SU-DHL-6 (cell line): ENCODE results near the gene DPYSL5.

ENCODE experiments used
- H2AFZ ChIP-seq: fragments of 200-600 bp; sonication (generic); 2 replicates; pipeline ENCODE4 v1.6.1; 2014; ENCODE audit warnings: low read depth, mild to moderate bottlenecking, moderate library complexity, mixed read lengths, antibody characterized with exemption, low read length; ENCODE audit not compliant: severe bottlenecking
- H3F3A ChIP-seq: fragments of 200-600 bp; shearing (Covaris generic); 2 replicates; pipeline ENCODE4 v1.6.0; 2016; ENCODE audit warnings: antibody characterized with exemption, mild to moderate bottlenecking; ENCODE audit not compliant: insufficient read depth
- H3K27ac ChIP-seq: fragments of 200-600 bp; sonication (generic); 2 replicates; pipeline ENCODE4 v1.5.1; 2016; ENCODE audit warnings: low read depth, mild to moderate bottlenecking, low read length, moderate library complexity, mixed read lengths
- H3K27me3 ChIP-seq: fragments of 200-600 bp; sonication (generic), shearing (Covaris generic); 2 replicates; pipeline ENCODE4 v1.6.0; 2014; ENCODE audit warnings: mild to moderate bottlenecking, low read length
- H3K36me3 ChIP-seq: fragments of 200-600 bp; sonication (generic); 2 replicates; pipeline ENCODE4 v1.6.1; 2014; ENCODE audit warnings: mild to moderate bottlenecking, low read length, mixed read lengths
- H3K4me2 ChIP-seq: fragments of 300-600, 200-600 bp; shearing (Covaris generic), sonication (generic); 2 replicates; pipeline ENCODE4 v1.6.0; 2014; ENCODE audit warnings: low read length, low read depth, mild to moderate bottlenecking; ENCODE audit not compliant: poor library complexity, severe bottlenecking
- H3K4me3 ChIP-seq: fragments of 200-600 bp; sonication (generic); 2 replicates; pipeline ENCODE4 v1.5.1; 2014; ENCODE audit warnings: antibody characterized with exemption, low read length, mild to moderate bottlenecking, mixed read lengths; ENCODE audit not compliant: insufficient read depth, poor library complexity, severe bottlenecking
- H3K79me2 ChIP-seq: fragments of 200-600 bp; sonication (generic); 2 replicates; pipeline ENCODE4 v1.6.1; 2014; ENCODE audit warnings: mild to moderate bottlenecking, low read length, moderate library complexity; ENCODE audit not compliant: insufficient read depth
- H3K9ac ChIP-seq: fragments of 200-600 bp; sonication (generic); 2 replicates; pipeline ENCODE4 v1.7.0; 2014; ENCODE audit warnings: mild to moderate bottlenecking, low read length
- H3K9me2 ChIP-seq: fragments of 200-600 bp; sonication (generic); replicated peaks from 2 replicates; pipeline ENCODE4 v1.6.1; 2014; ENCODE audit warnings: low read length; ENCODE audit not compliant: insufficient read depth
- H3K9me3 ChIP-seq: fragments of 200-600 bp; sonication (generic); 2 replicates; pipeline ENCODE4 v1.6.1; 2014; ENCODE audit warnings: low read length, mixed read lengths; ENCODE audit not compliant: insufficient read depth
- H4K20me1 ChIP-seq: fragments of 200-600 bp; sonication (generic); 2 replicates; pipeline ENCODE4 v1.6.1; 2014; ENCODE audit warnings: low read depth, mild to moderate bottlenecking, antibody characterized with exemption, low read length, moderate library complexity, mixed read lengths
- CTCF ChIP-seq: fragments of 200-600 bp; sonication (generic); IDR thresholded peaks from one replicate; pipeline ENCODE4 v1.5.1; 2017; ENCODE audit warnings: antibody characterized with exemption, mild to moderate bottlenecking, low read length, moderate library complexity; ENCODE audit not compliant: insufficient read depth, poor library complexity, severe bottlenecking
- EZH2phosphoT487 ChIP-seq: fragments of 200-600 bp; sonication (generic), shearing (Covaris generic); conservative IDR thresholded peaks from 2 replicates; pipeline ENCODE4 v1.6.1; 2018; ENCODE audit warnings: mild to moderate bottlenecking, antibody characterized with exemption, low read length, moderate library complexity, mixed read lengths

DPYSL5 gene

GRCh38 chr2:26941486-26941885 lies 93.6 kb downstream of the DPYSL5 start:
- no peak for TF ChIP-seq CTCF
- no peak for TF ChIP-seq EZH2phosphoT487
- Histone ChIP-seq H3K27me3 (no peaks in the 10 kb centered on the region), H3K9ac (no peak overlapping the region), H3K79me2 (no peaks in the 10 kb centered on the region), H4K20me1 (no peaks in the 10 kb centered on the region), H3K9me2 (no peaks in the 10 kb centered on the region), H3K27ac (no peak overlapping the region), H3K36me3 (no peaks in the 10 kb centered on the region), H3K9me3 (no peaks in the 10 kb centered on the region), H2AFZ (no peak overlapping the region), H3K4me2 (no peak overlapping the region), H3K4me3 (no peak overlapping the region), H3F3A (no peaks in the 10 kb centered on the region)

- no peak overlapping the region for H3K27ac ChIP-seq
Observed at GRCh38 chr2:26942543-26943295, 94.8 kb downstream of the DPYSL5 start.

GRCh38 chr2:26945991-26946750 lies 98.2 kb downstream of the DPYSL5 start:
- Histone ChIP-seq H3K9me2 (no peaks in the 10 kb centered on the region), H3K9me3 (no peaks in the 10 kb centered on the region), H4K20me1 (no peaks in the 10 kb centered on the region), H3K9ac (no peak overlapping the region), H3F3A (no peaks in the 10 kb centered on the region), H3K27me3 (no peaks in the 10 kb centered on the region), H3K79me2 (no peaks in the 10 kb centered on the region), H3K4me3 (no peak overlapping the region), H3K36me3 (no peaks in the 10 kb centered on the region), H3K4me2 (no peak overlapping the region), H3K27ac (no peak overlapping the region), H2AFZ (no peak overlapping the region)
- TF ChIP-seq EZH2phosphoT487 (no peak), CTCF (no peak)

More at GRCh38 chr2:26942543-26943295, 94.8 kb downstream of the DPYSL5 start:
- H3K9ac ChIP-seq = no peak overlapping the region
- H3K27me3 ChIP-seq = no peaks in the 10 kb centered on the region
- H3K9me2 ChIP-seq = no peaks in the 10 kb centered on the region
- H3K4me3 ChIP-seq = no peak overlapping the region
- TF ChIP-seq EZH2phosphoT487 (no peak), CTCF (peak; percentile 52)
- no peaks in the 10 kb centered on the region for H3F3A ChIP-seq
- H3K36me3 ChIP-seq = no peaks in the 10 kb centered on the region
- no peaks in the 10 kb centered on the region for H3K9me3 ChIP-seq
- H2AFZ ChIP-seq = no peak overlapping the region
- H4K20me1 ChIP-seq = no peaks in the 10 kb centered on the region
- no peaks in the 10 kb centered on the region for H3K79me2 ChIP-seq
- no peak overlapping the region for H3K4me2 ChIP-seq
